H9 (cell line): Measurements from ENCODE around the gene TENM3. TPM values are rescaled to one million over a fixed set of nuclear protein-coding genes. Genes with fewer than 3 reads are reported as not detected.

Source experiments
- DNase-seq: peaks from one replicate; pipeline ENCODE4 v3.0.0-alpha.2; 2017
- H2AFZ ChIP-seq: one replicate; pipeline ENCODE4 v1.6.1; 2013; ENCODE audit warnings: mild to moderate bottlenecking, low read length, control low read depth, moderate library complexity
- H2AK5ac ChIP-seq: 2 replicates; pipeline ENCODE4 v1.6.1; 2013; ENCODE audit warnings: low read length, control low read depth, mixed read lengths; ENCODE audit not compliant: insufficient read length
- H2BK120ac ChIP-seq: one replicate; pipeline ENCODE4 v1.6.1; 2013; ENCODE audit warnings: low read depth, mild to moderate bottlenecking, low read length, control low read depth, inconsistent platforms; ENCODE audit not compliant: poor library complexity, severe bottlenecking
- H2BK12ac ChIP-seq: 2 replicates; pipeline ENCODE4 v1.6.1; 2013; ENCODE audit warnings: low read length, control low read depth, mixed read lengths, low read depth; ENCODE audit not compliant: insufficient read length
- H2BK15ac ChIP-seq: 2 replicates; pipeline ENCODE4 v1.6.1; 2013; ENCODE audit warnings: low read depth, low read length, control low read depth
- H2BK20ac ChIP-seq: one replicate; pipeline ENCODE4 v1.6.1; 2013; ENCODE audit warnings: low read depth, mild to moderate bottlenecking, low read length, control low read depth, inconsistent platforms; ENCODE audit not compliant: poor library complexity, severe bottlenecking
- H2BK5ac ChIP-seq: 2 replicates; pipeline ENCODE4 v1.6.1; 2013; ENCODE audit warnings: low read length, control low read depth, mixed read lengths; ENCODE audit not compliant: insufficient read length
- H3K14ac ChIP-seq: 2 replicates; pipeline ENCODE4 v1.6.1; 2013; ENCODE audit warnings: low read length, control low read depth; ENCODE audit not compliant: insufficient read depth
- H3K18ac ChIP-seq: 2 replicates; pipeline ENCODE4 v1.6.1; 2013; ENCODE audit warnings: low read depth, mild to moderate bottlenecking, mixed read lengths, low read length, control low read depth; ENCODE audit not compliant: insufficient read length
- H3K23ac ChIP-seq: 2 replicates; pipeline ENCODE4 v1.6.1; 2013; ENCODE audit warnings: low read length, control low read depth, mixed read lengths, low read depth; ENCODE audit not compliant: insufficient read length
- H3K23me2 ChIP-seq: 2 replicates; pipeline ENCODE4 v1.6.1; 2013; ENCODE audit warnings: low read depth, mild to moderate bottlenecking, mixed read lengths, low read length, control low read depth; ENCODE audit not compliant: insufficient read length, poor library complexity, severe bottlenecking
- H3K27ac ChIP-seq: 2 replicates; pipeline ENCODE4 v1.5.1; 2013; ENCODE audit warnings: low read length, control low read depth, mixed read lengths, low read depth; ENCODE audit not compliant: insufficient read length
- H3K27me3 ChIP-seq: 2 replicates; pipeline ENCODE4 v1.6.1; 2013; ENCODE audit warnings: low read length, control low read depth, inconsistent platforms; ENCODE audit not compliant: insufficient read depth
- H3K4ac ChIP-seq: 2 replicates; pipeline ENCODE4 v1.6.1; 2013; ENCODE audit warnings: low read depth, mild to moderate bottlenecking, control low read depth, inconsistent platforms, low read length, moderate library complexity
- H3K4me1 ChIP-seq: 2 replicates; pipeline ENCODE4 v1.6.1; 2013; ENCODE audit warnings: low read length, control low read depth, inconsistent platforms; ENCODE audit not compliant: insufficient read depth
- H3K4me2 ChIP-seq: 2 replicates; pipeline ENCODE4 v1.6.1; 2013; ENCODE audit warnings: low read length, control low read depth, mixed read lengths; ENCODE audit not compliant: insufficient read length, insufficient read depth
- H3K56ac ChIP-seq: 2 replicates; pipeline ENCODE4 v1.6.1; 2013; ENCODE audit warnings: low read depth, mild to moderate bottlenecking, mixed read lengths, low read length, control low read depth; ENCODE audit not compliant: insufficient read length
- H3K79me1 ChIP-seq: 2 replicates; pipeline ENCODE4 v1.6.1; 2013; ENCODE audit warnings: low read depth, mild to moderate bottlenecking, moderate library complexity, low read length, control low read depth, inconsistent platforms; ENCODE audit not compliant: insufficient read depth, poor library complexity, severe bottlenecking
- H3K79me2 ChIP-seq: 2 replicates; pipeline ENCODE4 v1.6.1; 2013; ENCODE audit warnings: low read length, control low read depth, inconsistent platforms; ENCODE audit not compliant: insufficient read depth
- H3K9ac ChIP-seq: 2 replicates; pipeline ENCODE4 v1.6.1; 2013; ENCODE audit warnings: low read length, control low read depth, mixed read lengths; ENCODE audit not compliant: insufficient read length; ENCODE audit errors: extremely low read depth
- H3K9me3 ChIP-seq: one replicate; pipeline ENCODE4 v1.6.1; 2013; ENCODE audit warnings: low read depth, low read length, inconsistent platforms; ENCODE audit not compliant: control insufficient read depth
- H3T11ph ChIP-seq: one replicate; pipeline ENCODE4 v1.6.1; 2013; ENCODE audit warnings: mild to moderate bottlenecking, low read length, control low read depth, inconsistent platforms
- H4K20me1 ChIP-seq: one replicate; pipeline ENCODE4 v1.6.1; 2013; ENCODE audit not compliant: control insufficient read depth, insufficient read length, insufficient read depth
- H4K5ac ChIP-seq: 2 replicates; pipeline ENCODE4 v1.6.1; 2013; ENCODE audit warnings: low read depth, mild to moderate bottlenecking, mixed read lengths, low read length, control low read depth; ENCODE audit not compliant: insufficient read length
- H4K8ac ChIP-seq: replicated peaks from 2 replicates; pipeline ENCODE4 v1.6.1; 2013; ENCODE audit warnings: low read length, control low read depth, mixed read lengths, low read depth; ENCODE audit not compliant: insufficient read length
- H4K91ac ChIP-seq: 2 replicates; pipeline ENCODE4 v1.6.1; 2013; ENCODE audit warnings: low read depth, mild to moderate bottlenecking, moderate library complexity, mixed read lengths, low read length, control low read depth; ENCODE audit not compliant: insufficient read length
- H3K27ac Mint-ChIP-seq, 3 experiments: 2 replicates in 2 of 3; 3 replicates in 1 of 3; pipeline ENCODE4 v1.8.0; 2020 to 2021; ENCODE audit warnings: mixed read lengths in 3 of 3, mild to moderate bottlenecking in 1 of 3, moderate library complexity in 1 of 3
- H3K27me3 Mint-ChIP-seq: 2 replicates; pipeline ENCODE4 v1.8.0; 2021; ENCODE audit warnings: low read depth, mild to moderate bottlenecking, moderate library complexity, mixed read lengths
- H3K36me3 Mint-ChIP-seq, 3 experiments: 2 replicates in 2 of 3; 3 replicates in 1 of 3; pipeline ENCODE4 v1.8.0; 2020 to 2021; ENCODE audit warnings: low read depth in 3 of 3, mixed read lengths in 3 of 3; ENCODE audit not compliant: insufficient read depth in 1 of 3
- H3K4me1 Mint-ChIP-seq, 2 experiments: 2 replicates each; pipeline ENCODE4 v1.8.0; 2020; ENCODE audit warnings: mixed read lengths in 2 of 2
- H3K4me3 Mint-ChIP-seq, 2 experiments: 2 replicates in 1 of 2; 3 replicates in 1 of 2; pipeline ENCODE4 v1.8.0; 2020 to 2021; ENCODE audit warnings: mild to moderate bottlenecking in 2 of 2, mixed read lengths in 2 of 2, moderate library complexity in 1 of 2
- H3K9me3 Mint-ChIP-seq, 2 experiments: 2 replicates in 1 of 2; 3 replicates in 1 of 2; pipeline ENCODE4 v1.8.0; 2020; ENCODE audit warnings: mild to moderate bottlenecking in 2 of 2, mixed read lengths in 2 of 2, moderate library complexity in 1 of 2
- WGBS: extraction: QIAGEN DNeasy Blood & Tissue Kit; methylation state at CpG from one replicate; pipeline ENCODE4 v1.1.7; 2013; ENCODE audit warnings: missing lambda C conversion rate, low lambda C conversion rate, mixed read lengths; ENCODE audit not compliant: insufficient read length; ENCODE audit errors: extremely low coverage; 5-methylcytosine and 5-hydroxymethylcytosine counted together
- total RNA-seq: library from RNA; stranded (reverse); gene quantifications from 2 replicates; pipeline ENCODE4 v1.2.1, GENCODE V29; 2021
- TF ChIP-seq, protein P1 (sequence below): fragments of 200-600 bp; sonication (generic); conservative IDR thresholded peaks from 3 replicates; pipeline ENCODE4 v1.8.0; 2021; ENCODE audit warnings: antibody characterized with exemption, mild to moderate bottlenecking

TENM3 gene
- total RNA-seq, 1 experiment from 2014 or later, result 49.6 TPM

DNA sequence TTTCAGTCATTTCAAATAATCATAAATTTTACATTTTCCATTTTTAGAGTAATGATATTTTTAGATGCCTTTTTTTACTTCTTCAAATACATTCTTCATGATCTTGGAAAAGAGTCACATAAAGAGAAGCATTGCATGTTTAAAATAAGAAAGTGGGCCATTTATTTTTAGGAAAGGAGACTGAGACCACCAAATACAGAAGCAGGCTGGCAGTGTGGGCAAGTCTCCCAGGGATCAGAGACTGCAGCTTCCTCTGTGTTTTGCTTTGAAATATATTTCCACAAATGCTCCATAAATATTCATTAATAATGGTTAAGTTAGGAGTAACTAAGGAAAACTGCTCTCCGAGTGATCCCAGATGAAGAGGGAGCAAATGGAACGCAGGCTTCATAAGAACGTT, 397.3 kb downstream of the TENM3 start:
- TF ChIP-seq, protein P1, sequence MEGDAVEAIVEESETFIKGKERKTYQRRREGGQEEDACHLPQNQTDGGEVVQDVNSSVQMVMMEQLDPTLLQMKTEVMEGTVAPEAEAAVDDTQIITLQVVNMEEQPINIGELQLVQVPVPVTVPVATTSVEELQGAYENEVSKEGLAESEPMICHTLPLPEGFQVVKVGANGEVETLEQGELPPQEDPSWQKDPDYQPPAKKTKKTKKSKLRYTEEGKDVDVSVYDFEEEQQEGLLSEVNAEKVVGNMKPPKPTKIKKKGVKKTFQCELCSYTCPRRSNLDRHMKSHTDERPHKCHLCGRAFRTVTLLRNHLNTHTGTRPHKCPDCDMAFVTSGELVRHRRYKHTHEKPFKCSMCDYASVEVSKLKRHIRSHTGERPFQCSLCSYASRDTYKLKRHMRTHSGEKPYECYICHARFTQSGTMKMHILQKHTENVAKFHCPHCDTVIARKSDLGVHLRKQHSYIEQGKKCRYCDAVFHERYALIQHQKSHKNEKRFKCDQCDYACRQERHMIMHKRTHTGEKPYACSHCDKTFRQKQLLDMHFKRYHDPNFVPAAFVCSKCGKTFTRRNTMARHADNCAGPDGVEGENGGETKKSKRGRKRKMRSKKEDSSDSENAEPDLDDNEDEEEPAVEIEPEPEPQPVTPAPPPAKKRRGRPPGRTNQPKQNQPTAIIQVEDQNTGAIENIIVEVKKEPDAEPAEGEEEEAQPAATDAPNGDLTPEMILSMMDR, result no peak
- H3K9me3 Mint-ChIP-seq, result peaks cover 4 to 5% of the 10 kb centered on the region in 2 experiments; a peak in 4 of 5 replicates
- no peak overlapping the region for H3K4me2 ChIP-seq

More for the DNA sequence above, 397.3 kb downstream of the TENM3 start:
- no peak overlapping the region for H4K8ac ChIP-seq
- H3K23me2 ChIP-seq, result no peaks in the 10 kb centered on the region
- Mint-ChIP-seq H3K27me3 (no peaks in the 10 kb centered on the region), H3K36me3 (peaks cover 8 to 12% (median 12%) of the 10 kb centered on the region in 3 experiments), H3K27ac (peak overlapping the region in 1 of 3 experiments; percentile 59; a peak in 2 of 7 replicates), H3K4me3 (no peak overlapping the region), H3K4me1 (no peaks in the 10 kb centered on the region)
- H3K27me3 ChIP-seq, result no peaks in the 10 kb centered on the region
- H3K79me1 ChIP-seq, result no peaks in the 10 kb centered on the region
- no peak overlapping the region for H2BK5ac ChIP-seq
- no peaks in the 10 kb centered on the region for H3K79me2 ChIP-seq
- H3K9me3 ChIP-seq, result no peaks in the 10 kb centered on the region
- H3K56ac ChIP-seq, result no peak overlapping the region
- H2BK20ac ChIP-seq, result no peak overlapping the region
- H3K14ac ChIP-seq, result no peak overlapping the region
- no peak overlapping the region for H3K18ac ChIP-seq
- H4K91ac ChIP-seq, result no peak overlapping the region
- H4K5ac ChIP-seq, result no peak overlapping the region
- H3K4me1 ChIP-seq, result no peaks in the 10 kb centered on the region
- no peak overlapping the region for H3K27ac ChIP-seq
- no peaks in the 10 kb centered on the region for H4K20me1 ChIP-seq
- no peak overlapping the region for H3T11ph ChIP-seq
- H2BK12ac ChIP-seq, result no peak overlapping the region
- H2AFZ ChIP-seq, result no peak overlapping the region
- no peak overlapping the region for H3K4ac ChIP-seq
- H2BK120ac ChIP-seq, result no peak overlapping the region
- no peak overlapping the region for H3K23ac ChIP-seq
- H2AK5ac ChIP-seq, result no peak overlapping the region
- no peak for DNase-seq
- H3K9ac ChIP-seq, result no peak overlapping the region
- H2BK15ac ChIP-seq, result no peak overlapping the region
- WGBS, result no CpG with 5 or more reads among the region's 3 CpGs
